ENCODE measurements around the gene CLCN2. TPM values are rescaled to one million over a fixed set of nuclear protein-coding genes. Genes with fewer than 3 reads are reported as not detected.

Gene CLCN2
- total RNA-seq, 1 experiment from 2014 or later = 21.6 TPM

DNA sequence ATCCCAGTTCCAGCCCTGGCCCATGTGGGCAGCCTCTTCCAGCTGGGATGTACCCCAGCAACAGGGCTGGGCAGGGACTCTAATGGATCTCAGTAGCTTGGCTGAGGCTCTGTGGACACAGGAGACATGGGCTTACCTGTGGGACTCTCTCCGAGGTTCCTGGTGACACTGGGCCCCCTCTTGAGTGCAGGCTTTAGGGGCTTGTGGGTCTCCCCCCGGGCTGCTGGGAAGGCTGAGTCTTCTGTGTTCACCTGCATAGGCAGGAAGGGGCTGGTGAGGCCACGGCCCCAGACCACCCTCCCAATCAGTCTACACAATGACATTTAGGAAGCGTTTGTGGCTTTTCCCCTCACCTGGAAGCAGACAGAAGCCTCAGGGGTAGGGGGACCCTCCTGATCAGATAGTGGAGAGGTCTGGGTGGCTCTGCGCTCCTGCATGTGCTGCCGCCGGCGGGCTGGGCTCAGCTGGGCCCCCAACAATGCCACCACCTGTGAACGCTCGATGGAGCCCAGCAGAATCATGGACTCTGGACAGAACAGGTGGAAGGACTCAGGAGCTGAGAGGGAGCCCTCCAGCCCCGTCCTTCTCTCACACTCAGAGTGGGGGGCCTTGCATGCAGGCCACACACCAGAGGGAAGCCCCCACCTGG lies 8.4 kb downstream of the CLCN2 start:
- POLR2A ChIA-PET = no interaction called here
- Histone ChIP-seq H3K27me3 (ENCODE audit: insufficient read depth, low read length) (no peaks in the 10 kb centered on the region), H3K4me1 (ENCODE audit: control insufficient read depth in 1 of 2, insufficient read depth in 2 of 2, low read length in 2 of 2) (peaks cover 0 to 3% of the 10 kb centered on the region in 2 experiments; a peak in 1 of 4 replicates), H3K27ac (ENCODE audit: low read depth, low read length) (no peak overlapping the region), H3K36me3 (ENCODE audit: control insufficient read depth in 1 of 2, insufficient read depth in 2 of 2, low read length in 2 of 2) (peaks cover 21 to 24% of the 10 kb centered on the region in 2 experiments; a peak in 3 of 4 replicates), H4K20me1 (ENCODE audit: insufficient read depth) (no peaks in the 10 kb centered on the region), H2AFZ (ENCODE audit: low read depth, low read length, poor library complexity, severe bottlenecking) (no peak overlapping the region), H3K4me3 (replicated peaks in 1 of 2; ENCODE audit: low read depth in 1 of 2, low read length in 2 of 2) (no peak overlapping the region), H3K9me3 (ENCODE audit: control insufficient read depth in 1 of 2, insufficient read depth in 1 of 2, low read depth in 1 of 2, low read length in 2 of 2) (no peaks in the 10 kb centered on the region), H3K9ac (ENCODE audit: low read length) (no peak overlapping the region), H3K4me2 (ENCODE audit: low read length) (no peak overlapping the region), H3K9me2 (ENCODE audit: insufficient read depth) (no peaks in the 10 kb centered on the region), H3K79me2 (ENCODE audit: insufficient read depth, low read length) (no peaks in the 10 kb centered on the region)
- CTCF ChIA-PET = no interaction called here
- no TSS peak for BruUV-seq (replicated peaks)
- DNase-seq (ENCODE audit: low read depth, low spot score) (no peak), ATAC-seq (no peak)
- intact Hi-C loops (cut with micrococcal nuclease) = no loop called here
- RAD21 ChIA-PET (ENCODE audit: low non-redundant PET in 1 of 2, low total read pairs in 2 of 2, uncharacterized antibody in 2 of 2, unreplicated experiment in 2 of 2) = no interaction called here
- TF ChIP-seq ELF1 (IDR thresholded peaks at IDR 0.05; ENCODE audit: borderline replicate concordance, low read depth) (no peak), CEBPB (IDR thresholded peaks at IDR 0.05; ENCODE audit: low read depth) (no peak), TCF7L2 (IDR thresholded peaks at IDR 0.05; ENCODE audit: borderline replicate concordance, extremely low read depth, insufficient read depth, insufficient read length) (no peak), JUND (IDR thresholded peaks at IDR 0.05) (no peak), RAD21 (IDR thresholded peaks at IDR 0.05; ENCODE audit: low read depth) (no peak), CBX3 (IDR thresholded peaks at IDR 0.05; ENCODE audit: low read depth) (no peak), POLR2AphosphoS5 (IDR thresholded peaks at IDR 0.05; ENCODE audit: low read depth, low read length) (no peak), ZNF274 (IDR thresholded peaks at IDR 0.05; ENCODE audit: low read depth, low read length) (no peak), YY1 (IDR thresholded peaks at IDR 0.05; ENCODE audit: extremely low read depth, insufficient replicate concordance, low read depth, low read length) (no peak)
- TF ChIP-seq, protein P1, sequence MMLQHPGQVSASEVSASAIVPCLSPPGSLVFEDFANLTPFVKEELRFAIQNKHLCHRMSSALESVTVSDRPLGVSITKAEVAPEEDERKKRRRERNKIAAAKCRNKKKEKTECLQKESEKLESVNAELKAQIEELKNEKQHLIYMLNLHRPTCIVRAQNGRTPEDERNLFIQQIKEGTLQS (IDR thresholded peaks at IDR 0.05) = no peak
- TF ChIP-seq, protein P2, sequence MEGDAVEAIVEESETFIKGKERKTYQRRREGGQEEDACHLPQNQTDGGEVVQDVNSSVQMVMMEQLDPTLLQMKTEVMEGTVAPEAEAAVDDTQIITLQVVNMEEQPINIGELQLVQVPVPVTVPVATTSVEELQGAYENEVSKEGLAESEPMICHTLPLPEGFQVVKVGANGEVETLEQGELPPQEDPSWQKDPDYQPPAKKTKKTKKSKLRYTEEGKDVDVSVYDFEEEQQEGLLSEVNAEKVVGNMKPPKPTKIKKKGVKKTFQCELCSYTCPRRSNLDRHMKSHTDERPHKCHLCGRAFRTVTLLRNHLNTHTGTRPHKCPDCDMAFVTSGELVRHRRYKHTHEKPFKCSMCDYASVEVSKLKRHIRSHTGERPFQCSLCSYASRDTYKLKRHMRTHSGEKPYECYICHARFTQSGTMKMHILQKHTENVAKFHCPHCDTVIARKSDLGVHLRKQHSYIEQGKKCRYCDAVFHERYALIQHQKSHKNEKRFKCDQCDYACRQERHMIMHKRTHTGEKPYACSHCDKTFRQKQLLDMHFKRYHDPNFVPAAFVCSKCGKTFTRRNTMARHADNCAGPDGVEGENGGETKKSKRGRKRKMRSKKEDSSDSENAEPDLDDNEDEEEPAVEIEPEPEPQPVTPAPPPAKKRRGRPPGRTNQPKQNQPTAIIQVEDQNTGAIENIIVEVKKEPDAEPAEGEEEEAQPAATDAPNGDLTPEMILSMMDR (IDR thresholded peaks at IDR 0.05 in 2 of 3, conservative IDR thresholded peaks at IDR 0.05 in 1 of 3; ENCODE audit: borderline replicate concordance in 1 of 3, insufficient read depth in 1 of 3, low read depth in 2 of 3, low read length in 2 of 3) = no peak
- TF ChIP-seq, protein P3, sequence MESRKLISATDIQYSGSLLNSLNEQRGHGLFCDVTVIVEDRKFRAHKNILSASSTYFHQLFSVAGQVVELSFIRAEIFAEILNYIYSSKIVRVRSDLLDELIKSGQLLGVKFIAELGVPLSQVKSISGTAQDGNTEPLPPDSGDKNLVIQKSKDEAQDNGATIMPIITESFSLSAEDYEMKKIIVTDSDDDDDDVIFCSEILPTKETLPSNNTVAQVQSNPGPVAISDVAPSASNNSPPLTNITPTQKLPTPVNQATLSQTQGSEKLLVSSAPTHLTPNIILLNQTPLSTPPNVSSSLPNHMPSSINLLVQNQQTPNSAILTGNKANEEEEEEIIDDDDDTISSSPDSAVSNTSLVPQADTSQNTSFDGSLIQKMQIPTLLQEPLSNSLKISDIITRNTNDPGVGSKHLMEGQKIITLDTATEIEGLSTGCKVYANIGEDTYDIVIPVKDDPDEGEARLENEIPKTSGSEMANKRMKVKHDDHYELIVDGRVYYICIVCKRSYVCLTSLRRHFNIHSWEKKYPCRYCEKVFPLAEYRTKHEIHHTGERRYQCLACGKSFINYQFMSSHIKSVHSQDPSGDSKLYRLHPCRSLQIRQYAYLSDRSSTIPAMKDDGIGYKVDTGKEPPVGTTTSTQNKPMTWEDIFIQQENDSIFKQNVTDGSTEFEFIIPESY (IDR thresholded peaks at IDR 0.05; ENCODE audit: extremely low read depth, insufficient replicate concordance, low read length) = no peak
- TF ChIP-seq, protein P4, sequence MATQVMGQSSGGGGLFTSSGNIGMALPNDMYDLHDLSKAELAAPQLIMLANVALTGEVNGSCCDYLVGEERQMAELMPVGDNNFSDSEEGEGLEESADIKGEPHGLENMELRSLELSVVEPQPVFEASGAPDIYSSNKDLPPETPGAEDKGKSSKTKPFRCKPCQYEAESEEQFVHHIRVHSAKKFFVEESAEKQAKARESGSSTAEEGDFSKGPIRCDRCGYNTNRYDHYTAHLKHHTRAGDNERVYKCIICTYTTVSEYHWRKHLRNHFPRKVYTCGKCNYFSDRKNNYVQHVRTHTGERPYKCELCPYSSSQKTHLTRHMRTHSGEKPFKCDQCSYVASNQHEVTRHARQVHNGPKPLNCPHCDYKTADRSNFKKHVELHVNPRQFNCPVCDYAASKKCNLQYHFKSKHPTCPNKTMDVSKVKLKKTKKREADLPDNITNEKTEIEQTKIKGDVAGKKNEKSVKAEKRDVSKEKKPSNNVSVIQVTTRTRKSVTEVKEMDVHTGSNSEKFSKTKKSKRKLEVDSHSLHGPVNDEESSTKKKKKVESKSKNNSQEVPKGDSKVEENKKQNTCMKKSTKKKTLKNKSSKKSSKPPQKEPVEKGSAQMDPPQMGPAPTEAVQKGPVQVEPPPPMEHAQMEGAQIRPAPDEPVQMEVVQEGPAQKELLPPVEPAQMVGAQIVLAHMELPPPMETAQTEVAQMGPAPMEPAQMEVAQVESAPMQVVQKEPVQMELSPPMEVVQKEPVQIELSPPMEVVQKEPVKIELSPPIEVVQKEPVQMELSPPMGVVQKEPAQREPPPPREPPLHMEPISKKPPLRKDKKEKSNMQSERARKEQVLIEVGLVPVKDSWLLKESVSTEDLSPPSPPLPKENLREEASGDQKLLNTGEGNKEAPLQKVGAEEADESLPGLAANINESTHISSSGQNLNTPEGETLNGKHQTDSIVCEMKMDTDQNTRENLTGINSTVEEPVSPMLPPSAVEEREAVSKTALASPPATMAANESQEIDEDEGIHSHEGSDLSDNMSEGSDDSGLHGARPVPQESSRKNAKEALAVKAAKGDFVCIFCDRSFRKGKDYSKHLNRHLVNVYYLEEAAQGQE (IDR thresholded peaks at IDR 0.05; ENCODE audit: low read depth) = no peak
